ENCODE measurements around the gene ECT2.

The ECT2 gene

DNA sequence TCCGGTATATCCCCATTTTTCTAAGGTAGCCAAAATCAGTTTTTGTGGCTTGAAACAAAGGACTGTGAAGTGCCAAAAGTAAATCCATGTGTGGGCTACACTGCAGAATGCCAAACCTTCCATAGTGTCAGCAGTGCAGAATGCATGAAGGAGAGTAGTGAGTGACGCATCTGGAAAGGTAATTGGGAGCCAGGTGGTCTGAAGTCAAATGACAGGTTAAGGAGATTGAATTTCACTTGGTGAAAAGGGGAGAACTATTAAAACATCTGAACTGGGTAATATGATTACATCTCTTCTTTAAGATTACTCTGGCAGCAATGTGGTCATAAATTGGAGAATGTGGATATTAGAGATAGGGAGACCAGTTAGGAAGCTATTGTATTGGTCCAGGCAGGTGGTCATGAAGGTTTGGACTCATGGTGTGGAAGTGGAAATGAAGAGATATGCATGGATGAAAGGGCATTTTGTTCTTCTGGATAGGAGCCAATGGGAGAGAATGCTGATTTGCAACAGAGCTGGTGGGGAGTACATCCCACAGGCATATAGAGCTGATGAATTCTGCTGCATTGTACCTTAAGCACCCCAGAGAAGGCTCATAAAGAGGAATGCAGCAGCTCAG, 118.2 kb downstream of the ECT2 start:
- no peak for TF ChIP-seq CTCF (IDR thresholded peaks at IDR 0.05; ENCODE audit: low read depth, low read length)
- DNase-seq (ENCODE audit: low read depth, low spot score), result no peak
- H3K4me3 ChIP-seq (ENCODE audit: low read depth, low read length), result no peak overlapping the region
- in situ Hi-C loops (cut with HindIII; ENCODE audit: low sequenced_read_pairs), result no loop called here

- no peak for TF ChIP-seq CTCF (IDR thresholded peaks at IDR 0.05; ENCODE audit: low read depth, low read length)
- in situ Hi-C loops (cut with HindIII; ENCODE audit: low sequenced_read_pairs), result no loop called here
- H3K4me3 ChIP-seq (ENCODE audit: low read depth, low read length), result no peak overlapping the region
- no peak for DNase-seq (ENCODE audit: low read depth, low spot score)
Measured at GRCh38 chr3:172869368-172869771, 118.8 kb downstream of the ECT2 start.

GRCh38 chr3:172869784-172870518, 119.4 kb downstream of the ECT2 start:
- no peak overlapping the region for H3K4me3 ChIP-seq (ENCODE audit: low read depth, low read length)
- no peak for TF ChIP-seq CTCF (IDR thresholded peaks at IDR 0.05; ENCODE audit: low read depth, low read length)
- in situ Hi-C loops (cut with HindIII; ENCODE audit: low sequenced_read_pairs), result no loop called here
- no peak for DNase-seq (ENCODE audit: low read depth, low spot score)
